ENCODE results near the gene UBXN4. TPM values are rescaled to one million over a fixed set of nuclear protein-coding genes. Genes with fewer than 3 reads are reported as not detected.
"Not testable (repeated sequence)": the region's sequence is repeated elsewhere in the genome, so short reads cannot be mapped to it uniquely, and the experiment has no call there.

The UBXN4 gene
- total RNA-seq, 6 experiments from 2014 or later = 65.8 to 89.1 (median 74.3) TPM

DNA sequence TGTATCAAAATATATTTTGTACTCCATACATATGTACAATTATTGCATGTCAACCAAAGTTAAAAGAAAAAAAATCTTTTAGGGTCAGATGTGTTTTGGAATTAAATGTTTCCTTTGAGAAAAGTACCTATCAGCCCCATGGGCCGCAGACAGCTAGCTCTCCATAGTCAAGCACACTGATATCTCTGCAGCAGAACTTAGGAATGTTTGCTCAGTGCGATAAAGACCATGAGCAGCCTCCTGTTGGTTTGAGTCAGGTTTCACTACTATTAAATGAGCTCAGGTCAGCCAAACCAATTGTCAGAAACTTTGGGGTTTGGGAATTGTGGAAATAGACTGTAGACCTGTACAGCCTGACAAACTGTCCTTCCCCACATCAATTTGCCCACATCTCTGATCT lies 61.6 kb downstream of the UBXN4 start:
- peaks cover 9% of the 10 kb centered on the region; the same call in 1 of the 2 replicates for H3K36me3 Mint-ChIP-seq (ENCODE audit: low read depth)
- TF ChIP-seq, protein P1, sequence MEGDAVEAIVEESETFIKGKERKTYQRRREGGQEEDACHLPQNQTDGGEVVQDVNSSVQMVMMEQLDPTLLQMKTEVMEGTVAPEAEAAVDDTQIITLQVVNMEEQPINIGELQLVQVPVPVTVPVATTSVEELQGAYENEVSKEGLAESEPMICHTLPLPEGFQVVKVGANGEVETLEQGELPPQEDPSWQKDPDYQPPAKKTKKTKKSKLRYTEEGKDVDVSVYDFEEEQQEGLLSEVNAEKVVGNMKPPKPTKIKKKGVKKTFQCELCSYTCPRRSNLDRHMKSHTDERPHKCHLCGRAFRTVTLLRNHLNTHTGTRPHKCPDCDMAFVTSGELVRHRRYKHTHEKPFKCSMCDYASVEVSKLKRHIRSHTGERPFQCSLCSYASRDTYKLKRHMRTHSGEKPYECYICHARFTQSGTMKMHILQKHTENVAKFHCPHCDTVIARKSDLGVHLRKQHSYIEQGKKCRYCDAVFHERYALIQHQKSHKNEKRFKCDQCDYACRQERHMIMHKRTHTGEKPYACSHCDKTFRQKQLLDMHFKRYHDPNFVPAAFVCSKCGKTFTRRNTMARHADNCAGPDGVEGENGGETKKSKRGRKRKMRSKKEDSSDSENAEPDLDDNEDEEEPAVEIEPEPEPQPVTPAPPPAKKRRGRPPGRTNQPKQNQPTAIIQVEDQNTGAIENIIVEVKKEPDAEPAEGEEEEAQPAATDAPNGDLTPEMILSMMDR (IDR thresholded peaks at IDR 0.05) = no peak
- H3K4me1 Mint-ChIP-seq (ENCODE audit: low read depth) = no peaks in the 10 kb centered on the region
- no peak overlapping the region for H3K4me3 Mint-ChIP-seq
- no peak overlapping the region for H3K27ac Mint-ChIP-seq
- H3K9me3 Mint-ChIP-seq = peaks cover 17% of the 10 kb centered on the region
- no peaks in the 10 kb centered on the region; the same call in 1 of the 2 replicates for H3K27me3 Mint-ChIP-seq (ENCODE audit: insufficient read depth)
- DNase-seq = no peak

DNA sequence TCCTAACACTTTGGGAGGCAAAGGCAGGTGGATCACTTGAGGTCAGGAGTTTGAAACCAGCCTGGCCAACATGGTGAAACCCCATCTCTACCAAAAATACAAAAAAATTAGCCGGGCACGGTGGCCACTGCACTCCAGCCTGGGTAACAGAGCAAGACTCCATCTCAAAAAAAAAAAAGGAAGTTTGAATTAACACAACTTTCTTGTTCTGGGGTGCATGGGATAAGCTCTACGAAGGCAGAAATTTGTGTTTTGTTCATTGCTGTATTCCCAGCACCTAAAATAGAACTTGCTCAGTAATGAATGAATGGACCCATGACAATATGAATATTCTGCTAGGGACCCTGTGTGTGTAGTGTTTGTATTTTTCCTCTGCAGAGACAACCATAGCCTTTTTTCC lies 66.2 kb downstream of the UBXN4 start:
- not testable (repeated sequence) for H3K36me3 Mint-ChIP-seq (ENCODE audit: low read depth); H3K27me3 Mint-ChIP-seq (ENCODE audit: insufficient read depth); H3K4me1 Mint-ChIP-seq (ENCODE audit: low read depth); H3K27ac Mint-ChIP-seq; H3K9me3 Mint-ChIP-seq; H3K4me3 Mint-ChIP-seq; DNase-seq

DNA sequence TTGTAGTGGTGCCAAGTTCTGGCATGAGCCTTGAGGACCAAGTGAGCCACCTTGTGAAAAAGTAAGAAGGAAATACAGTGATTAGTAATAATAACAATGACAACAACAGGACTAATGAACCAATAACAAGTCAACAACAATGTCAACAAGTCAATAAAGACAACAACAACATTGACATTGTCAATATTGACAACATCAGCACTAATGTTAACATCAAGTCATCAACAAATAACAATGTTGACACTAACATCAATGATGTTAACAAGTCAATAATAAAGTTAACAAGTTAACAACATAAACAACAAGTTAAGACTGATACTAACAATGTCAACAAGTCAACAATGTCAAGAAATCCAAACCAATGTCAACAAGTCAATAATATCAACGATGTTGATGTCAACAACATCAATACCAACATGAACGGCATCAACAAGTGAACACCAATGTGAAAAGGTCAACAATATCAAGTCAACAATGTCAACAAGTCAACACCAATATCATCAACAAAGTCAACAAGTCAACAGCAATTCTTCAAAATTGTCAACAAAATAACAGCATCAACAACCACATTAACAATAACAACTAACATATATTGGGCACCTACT lies 71.4 kb downstream of the UBXN4 start:
- DNase-seq = no peak
- H3K4me3 Mint-ChIP-seq = no peak overlapping the region
- H3K9me3 Mint-ChIP-seq = no peaks in the 10 kb centered on the region
- TF ChIP-seq, protein P1 (IDR thresholded peaks at IDR 0.05) = no peak
- H3K27me3 Mint-ChIP-seq (ENCODE audit: insufficient read depth) = peaks cover 6% of the 10 kb centered on the region
- H3K27ac Mint-ChIP-seq = no peak overlapping the region
- 0 out of 2 replicates have a peak, but pooled peaks cover 3% of the 10 kb centered on the region for H3K36me3 Mint-ChIP-seq (ENCODE audit: low read depth)
- peaks cover 4% of the 10 kb centered on the region; the same call in 1 of the 2 replicates for H3K4me1 Mint-ChIP-seq (ENCODE audit: low read depth)

DNA sequence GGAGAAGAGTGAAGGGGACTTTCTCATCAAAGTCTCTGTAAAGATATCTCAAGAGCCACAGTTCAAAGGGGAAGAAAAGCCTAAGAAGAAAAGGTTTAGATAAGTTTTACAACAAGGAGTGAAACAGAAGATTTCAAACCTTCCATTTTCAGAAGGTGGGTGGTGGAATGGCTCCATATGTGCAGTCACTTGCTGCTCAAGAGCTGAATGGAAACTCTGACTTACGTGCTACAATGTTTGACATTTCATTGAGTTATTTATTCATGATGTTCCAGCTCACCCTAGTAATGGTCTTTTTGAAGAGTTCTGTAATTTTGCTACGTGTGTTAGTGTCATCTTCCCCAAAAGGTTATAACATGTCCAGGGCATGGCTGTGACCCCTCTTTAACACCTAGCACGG lies 73.6 kb downstream of the UBXN4 start:
- TF ChIP-seq, protein P1 (IDR thresholded peaks at IDR 0.05) = no peak
- H3K4me1 Mint-ChIP-seq (ENCODE audit: low read depth) = peaks cover 20% of the 10 kb centered on the region
- H3K4me3 Mint-ChIP-seq = no peak overlapping the region

DNA sequence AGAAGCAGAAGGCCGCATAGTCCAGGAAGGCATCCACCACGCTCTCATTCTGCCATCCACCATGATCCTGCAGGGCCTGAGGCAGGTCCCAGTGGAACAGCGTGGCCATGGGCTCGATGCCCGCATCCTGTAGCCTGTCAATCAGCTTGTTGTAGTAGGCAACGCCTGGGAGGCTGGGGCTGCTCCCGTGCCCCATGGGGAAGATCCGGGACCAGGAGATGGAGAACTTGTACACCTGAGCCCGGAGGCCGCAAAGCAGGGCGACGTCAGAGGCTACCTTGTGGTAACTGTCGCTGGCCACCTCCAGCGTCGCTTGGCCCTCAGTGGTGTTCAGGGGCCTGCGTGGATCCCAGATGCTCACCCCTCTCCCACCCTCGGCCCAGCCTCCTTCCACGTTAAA lies 75.8 kb downstream of the UBXN4 start:
- Mint-ChIP-seq H3K9me3 (no peaks in the 10 kb centered on the region), H3K27ac (no peak overlapping the region), H3K36me3 (ENCODE audit: low read depth) (0 out of 2 replicates have a peak, but pooled peaks cover 3% of the 10 kb centered on the region), H3K27me3 (ENCODE audit: insufficient read depth) (peaks cover 4% of the 10 kb centered on the region), H3K4me3 (no peak overlapping the region), H3K4me1 (ENCODE audit: low read depth) (peaks cover 24% of the 10 kb centered on the region)
- DNase-seq = no peak
- TF ChIP-seq, protein P1 (IDR thresholded peaks at IDR 0.05) = no peak

More for the DNA sequence above, 73.6 kb downstream of the UBXN4 start:
- no peak for DNase-seq
- no peak overlapping the region for H3K27ac Mint-ChIP-seq
- peaks cover 4% of the 10 kb centered on the region for H3K27me3 Mint-ChIP-seq (ENCODE audit: insufficient read depth)
- 0 out of 2 replicates have a peak, but pooled peaks cover 3% of the 10 kb centered on the region for H3K36me3 Mint-ChIP-seq (ENCODE audit: low read depth)
- H3K9me3 Mint-ChIP-seq = no peaks in the 10 kb centered on the region

DNA sequence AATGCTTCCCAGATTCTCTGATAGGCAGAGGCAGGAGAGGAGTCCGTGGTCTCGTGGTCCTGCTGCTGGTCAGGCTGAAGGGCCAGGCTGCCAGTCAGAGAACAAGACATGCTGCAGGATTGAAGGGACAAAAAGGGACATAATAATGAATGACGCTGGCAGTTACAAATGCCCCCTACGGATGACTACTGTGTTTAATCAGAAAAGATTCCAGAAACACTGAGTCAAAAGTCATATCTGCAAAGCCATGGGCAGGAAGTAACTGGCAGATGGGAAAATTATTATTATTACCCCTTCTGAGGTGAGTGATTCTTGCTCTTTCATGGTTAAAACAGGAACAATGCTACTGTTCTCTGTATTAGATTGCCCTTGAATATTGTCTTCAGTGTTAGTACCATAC lies 76.3 kb downstream of the UBXN4 start:
- H3K9me3 Mint-ChIP-seq = peaks cover 3% of the 10 kb centered on the region
- DNase-seq = no peak
- no peak overlapping the region for H3K27ac Mint-ChIP-seq
- TF ChIP-seq, protein P1 (IDR thresholded peaks at IDR 0.05) = no peak
- peaks cover 8% of the 10 kb centered on the region for H3K27me3 Mint-ChIP-seq (ENCODE audit: insufficient read depth)
- peaks cover 24% of the 10 kb centered on the region for H3K4me1 Mint-ChIP-seq (ENCODE audit: low read depth)
- no peak overlapping the region for H3K4me3 Mint-ChIP-seq
- peaks cover 7% of the 10 kb centered on the region; the same call in 1 of the 2 replicates for H3K36me3 Mint-ChIP-seq (ENCODE audit: low read depth)

Measured in HFFc6 (cell line).